SK-N-SH treated with all-trans-retinoic acid at 6 μM for 48 hours (cell line): ENCODE data around the gene C20orf141.

Source experiments
- ARNTL ChIP-seq: fragments of 450-650 bp; formaldehyde crosslinking; IDR thresholded peaks from 2 replicates; pipeline ENCODE4 v1.5.0; 2020; ENCODE audit warnings: low read depth, mild to moderate bottlenecking, moderate library complexity, borderline replicate concordance
- BACH2 ChIP-seq: fragments of 250-450 bp; sonication (Bioruptor Pico); IDR thresholded peaks from 2 replicates; pipeline ENCODE4 v1.9.0; 2021; ENCODE audit warnings: mild to moderate bottlenecking, borderline replicate concordance
- CSDC2 ChIP-seq: fragments of 250-450 bp; sonication (Bioruptor Pico); IDR thresholded peaks from 2 replicates; pipeline ENCODE4 v1.5.0; 2020; ENCODE audit warnings: mild to moderate bottlenecking, moderate library complexity
- CSRNP3 ChIP-seq: fragments of 250-450 bp; sonication (Bioruptor Pico); IDR thresholded peaks from 2 replicates; pipeline ENCODE4 v1.5.1; 2021; ENCODE audit warnings: mild to moderate bottlenecking, moderate library complexity
- PATZ1 ChIP-seq: fragments of 250-450 bp; sonication (Bioruptor Pico); IDR thresholded peaks from 2 replicates; pipeline ENCODE4 v1.8.0; 2020; ENCODE audit warnings: mild to moderate bottlenecking, moderate library complexity, borderline replicate concordance
- PPARA ChIP-seq: fragments of 250-450 bp; sonication (Bioruptor Pico); IDR thresholded peaks from 2 replicates; pipeline ENCODE4 v1.5.0; 2020; ENCODE audit warnings: mild to moderate bottlenecking, borderline replicate concordance
- TOX ChIP-seq: fragments of 250-450 bp; sonication (Bioruptor Pico); IDR thresholded peaks from 2 replicates; pipeline ENCODE4 v1.8.0; 2021; ENCODE audit warnings: mild to moderate bottlenecking, moderate library complexity, borderline replicate concordance
- TSHZ2 ChIP-seq: fragments of 250-450 bp; sonication (Bioruptor Pico); IDR thresholded peaks from 2 replicates; pipeline ENCODE4 v1.5.0; 2020; ENCODE audit warnings: mild to moderate bottlenecking, moderate library complexity
- ZFP30 ChIP-seq: fragments of 450-650 bp; formaldehyde crosslinking; IDR thresholded peaks from 2 replicates; pipeline ENCODE4 v1.5.0; 2022; ENCODE audit warnings: mild to moderate bottlenecking, moderate library complexity
- ZNF565 ChIP-seq: fragments of 450-650 bp; formaldehyde crosslinking; conservative IDR thresholded peaks from 2 replicates; pipeline ENCODE4 v1.5.0; 2020; ENCODE audit warnings: low read depth, mild to moderate bottlenecking, moderate library complexity

GRCh38 chr20:2768632-2769015 is 46.2 kb upstream of the C20orf141 start:
- no peak for TF ChIP-seq CSDC2 (CRISPR knock-in tag)
- TF ChIP-seq CSRNP3 (CRISPR knock-in tag) = no peak
- TF ChIP-seq BACH2 (CRISPR knock-in tag) = no peak
- no peak for TF ChIP-seq TSHZ2 (CRISPR knock-in tag)
- no peak for TF ChIP-seq TOX (CRISPR knock-in tag)
- TF ChIP-seq ZFP30 (CRISPR knock-in tag) = no peak
- no peak for TF ChIP-seq ARNTL (CRISPR knock-in tag)
- no peak for TF ChIP-seq PATZ1 (CRISPR knock-in tag)
- no peak for TF ChIP-seq ZNF565 (CRISPR knock-in tag)
- TF ChIP-seq PPARA (CRISPR knock-in tag) = no peak
